Stimulated activated CD4-positive, alpha-beta T cell treated with anti-CD3 and anti-CD28 coated beads, Interleukin-2, amount 100 ng/mL, for 48 hours (primary cell): ENCODE results near the gene MATN3.
A peak's percentile ranks its signal among the peaks of the same experiment; 100 is the strongest.

Experiments
- DNase-seq, 2 donors: peaks; one replicate each; pipeline ENCODE4 v3.0.0-alpha.2; 2020

MATN3 gene

GRCh38 chr2:19993731-19994130 is 18.7 kb downstream of the MATN3 start:
- DNase-seq: no peak

- no peak for DNase-seq
These were observed 20.6 kb downstream of the MATN3 start for GRCh38 chr2:19991895-19992294.

DNA sequence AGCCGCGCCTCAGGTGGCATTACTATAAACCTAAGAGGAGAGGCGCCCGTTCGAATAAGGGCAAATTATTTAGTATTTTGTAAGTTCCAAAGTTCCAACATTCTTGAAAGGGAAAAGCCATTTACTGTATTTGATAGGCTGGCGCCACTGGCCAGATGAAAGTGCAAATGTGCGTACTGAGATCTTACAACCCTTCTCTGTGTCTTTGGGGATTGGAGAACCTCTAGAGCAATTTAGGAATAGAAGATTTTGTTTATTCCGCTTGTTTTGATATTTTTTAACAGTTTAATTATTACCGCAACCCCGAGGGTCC is 22.1 kb downstream of the MATN3 start:
- no peak for DNase-seq

DNA sequence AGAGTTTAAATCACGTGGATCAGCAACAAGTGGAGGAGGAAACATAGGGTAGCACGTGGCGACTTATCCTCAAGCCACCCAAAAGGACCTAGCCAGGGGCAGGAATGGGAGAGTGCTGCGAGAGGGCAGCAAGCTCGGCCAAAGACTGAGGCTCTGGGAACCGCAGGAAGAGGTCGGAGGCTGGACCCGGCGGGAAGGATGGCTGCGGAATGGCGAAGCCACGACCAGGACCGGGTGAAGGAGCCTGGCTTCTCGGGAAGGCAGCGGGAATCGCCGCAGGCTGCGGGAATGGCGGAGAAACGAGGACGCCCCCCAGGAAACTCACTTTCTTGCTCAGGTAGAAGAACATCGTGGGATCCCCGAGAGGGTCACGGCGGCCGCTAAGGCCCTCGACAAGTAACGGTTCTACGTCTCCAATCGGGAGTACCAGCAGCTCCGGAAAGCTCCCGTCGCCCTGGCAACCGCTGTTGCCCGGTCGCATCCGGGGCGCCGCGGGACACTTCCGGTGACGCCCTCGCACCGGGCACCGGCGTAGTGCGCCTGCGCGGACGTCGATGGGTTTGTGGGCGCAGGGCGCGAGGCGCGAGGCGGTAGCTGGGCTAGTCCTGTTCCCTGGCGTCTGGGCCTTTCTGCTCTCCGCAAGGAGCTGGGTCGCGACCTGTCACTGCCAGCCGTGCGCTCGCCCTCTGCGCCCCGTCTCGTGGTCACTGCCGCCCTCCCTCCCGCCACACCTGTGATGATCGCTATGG is 22.6 kb downstream of the MATN3 start, which contains the start of gene WDR35:
WDR35 (minus strand) TSS at position 439 of the 749 bp plus-strand sequence; CDS start at position 349, 90 bp downstream.
- peak; percentile 93 to 95 for DNase-seq

DNA sequence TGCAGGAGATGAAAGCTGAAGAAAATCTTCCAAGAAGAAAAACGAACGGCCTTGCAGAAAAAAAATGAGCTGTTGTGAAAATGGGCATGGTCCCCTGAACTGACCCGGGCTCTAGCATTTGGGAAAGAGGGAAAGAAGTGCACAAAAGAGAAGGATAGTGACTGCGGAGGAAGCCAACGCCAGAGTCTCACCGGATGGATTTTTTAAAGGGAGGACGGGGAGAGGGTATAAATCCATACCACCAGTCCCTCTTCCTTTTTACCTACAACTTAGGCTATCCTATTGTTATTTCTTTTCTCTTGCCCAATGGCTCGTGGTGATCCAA is 23.2 kb downstream of the MATN3 start:
- DNase-seq: no peak

- no peak for DNase-seq
These were observed 23.9 kb downstream of the MATN3 start for GRCh38 chr2:19988600-19988999.

- no peak for DNase-seq
These were observed 24.5 kb downstream of the MATN3 start for GRCh38 chr2:19987936-19988335.

GRCh38 chr2:19982268-19982667 is 30.2 kb downstream of the MATN3 start:
- no peak for DNase-seq

DNA sequence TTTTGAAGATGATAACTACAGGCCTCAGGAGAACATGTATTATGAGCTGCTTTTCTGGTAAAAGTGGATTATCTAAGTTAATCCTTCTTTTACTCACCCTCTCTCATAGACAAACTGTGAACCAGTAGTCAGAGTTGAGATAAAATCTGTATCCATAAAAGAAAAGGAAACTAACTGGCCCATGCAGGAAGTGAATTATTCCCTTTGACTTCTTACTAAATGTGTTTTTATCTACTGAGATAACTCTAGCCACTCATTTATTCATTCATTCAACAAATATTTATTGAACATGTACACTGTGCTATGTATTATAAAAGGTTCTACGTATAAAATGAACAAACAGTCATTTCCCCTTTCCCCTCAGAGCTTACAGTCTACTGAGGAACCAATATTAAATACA is 32.5 kb downstream of the MATN3 start:
- DNase-seq: no peak

GRCh38 chr2:19973466-19973865 is 39.0 kb downstream of the MATN3 start:
- no peak for DNase-seq

DNA sequence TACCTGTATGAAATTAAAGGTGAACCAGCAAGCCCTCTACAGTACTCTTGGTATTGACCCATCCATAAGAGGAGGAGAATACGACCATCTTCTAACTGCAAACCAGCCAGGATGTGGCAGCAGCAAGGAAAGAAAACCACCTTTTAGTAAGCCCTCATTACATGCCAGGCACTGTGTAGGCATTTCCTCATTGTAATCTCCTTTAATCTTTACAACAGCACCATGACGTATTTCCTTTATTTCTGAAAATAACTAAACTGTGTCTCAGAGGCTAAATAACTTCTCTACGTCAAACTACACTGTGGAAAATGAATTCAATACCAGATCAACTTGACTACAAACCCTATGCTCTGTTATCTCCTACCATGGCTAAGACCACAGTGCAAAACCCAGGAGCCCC is 40.8 kb downstream of the MATN3 start:
- DNase-seq: no peak

DNA sequence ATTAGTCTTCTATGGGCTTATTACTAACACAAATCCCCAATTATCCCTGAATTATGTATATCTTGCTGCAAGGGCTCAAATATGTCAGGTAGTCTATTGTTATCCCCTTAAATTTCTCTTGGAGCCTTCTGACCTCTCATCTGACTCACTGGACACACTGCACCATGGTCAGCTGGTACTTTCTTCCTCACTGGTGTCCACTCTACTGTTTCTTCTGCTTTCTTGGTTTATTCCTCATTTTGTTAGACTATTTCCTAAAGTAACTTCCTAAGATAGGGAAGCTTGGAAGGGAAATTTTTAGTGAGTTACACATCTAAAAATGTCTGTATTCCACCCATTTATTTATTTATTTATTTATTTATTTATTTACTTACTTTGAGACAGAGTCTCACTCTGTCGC is 49.1 kb downstream of the MATN3 start:
- no peak for DNase-seq

DNA sequence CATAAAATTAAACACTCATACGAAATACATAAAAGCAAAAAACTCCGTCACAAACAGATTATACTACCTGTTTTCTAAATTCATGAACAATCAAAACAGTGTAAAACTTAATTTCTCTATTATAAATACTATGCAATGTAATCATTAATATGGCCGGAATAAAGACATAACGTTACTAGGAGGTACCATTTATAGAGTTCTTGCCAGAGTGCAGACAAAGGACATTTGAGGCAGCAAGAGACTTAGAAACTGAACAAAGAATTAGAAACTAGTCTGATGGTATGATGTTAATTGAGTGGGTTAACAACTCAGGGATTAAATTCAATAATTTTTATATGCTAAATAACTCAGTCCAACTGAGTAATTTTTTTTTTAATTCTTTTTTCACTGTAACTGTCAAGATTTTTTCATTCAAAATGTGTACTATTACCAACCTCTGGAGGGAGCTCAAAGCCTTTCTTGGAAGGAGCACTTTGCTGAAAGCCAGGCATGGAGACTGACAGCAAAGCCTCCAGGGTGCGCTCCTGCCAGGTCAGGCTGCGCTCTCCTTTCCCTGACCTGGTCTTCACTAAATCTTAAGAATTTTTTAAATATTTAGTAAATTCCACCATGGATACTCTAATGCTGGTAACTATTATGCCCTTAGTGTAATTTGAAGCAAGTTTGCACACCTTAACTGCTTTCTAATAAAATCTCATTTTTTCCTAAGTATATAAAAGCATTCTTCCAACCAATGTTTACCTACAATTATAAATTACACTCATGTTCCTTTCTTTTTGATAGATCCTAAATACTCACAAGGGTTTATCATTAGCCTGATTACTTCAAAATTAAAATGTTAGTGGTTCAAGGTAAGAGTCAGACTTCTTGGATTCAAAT is 56.7 kb downstream of the MATN3 start:
- DNase-seq: peak; percentile 3 to 12

- DNase-seq: no peak
These were observed 63.4 kb downstream of the MATN3 start for GRCh38 chr2:19949071-19949470.

- DNase-seq: no peak
These were observed 65.1 kb downstream of the MATN3 start for GRCh38 chr2:19947184-19947940.

- DNase-seq: no peak
These were observed 68.1 kb downstream of the MATN3 start for GRCh38 chr2:19944205-19944845.

DNA sequence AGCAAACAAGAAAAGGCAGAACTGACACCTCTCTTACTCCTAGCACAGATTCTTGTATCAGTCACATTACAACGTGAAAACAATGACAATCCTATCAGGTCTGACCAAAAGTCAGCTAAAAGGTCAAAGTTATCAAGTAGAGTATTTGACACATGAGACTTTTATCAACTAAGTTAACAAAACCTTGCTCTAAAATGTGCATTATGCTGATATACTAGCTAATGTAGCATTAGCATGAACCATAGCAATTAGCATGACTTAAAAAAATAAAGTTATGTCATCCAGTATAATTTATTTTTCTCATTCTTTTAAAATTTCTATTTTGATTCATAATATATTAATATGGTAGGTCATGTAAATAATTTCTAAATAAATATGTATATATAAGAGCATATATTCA is 69.3 kb downstream of the MATN3 start:
- DNase-seq: no peak

- no peak for DNase-seq
These were observed 70.3 kb downstream of the MATN3 start for GRCh38 chr2:19942199-19942598.
